Cardiac muscle cell (in vitro differentiated cells and primary cell): ENCODE results near the gene RWDD4. TPM values are rescaled to one million over a fixed set of nuclear protein-coding genes. Genes with fewer than 3 reads are reported as not detected.
A peak's percentile ranks its signal among the peaks of the same experiment; 100 is the strongest.

Source experiments
- DNase-seq, 2 donors: peaks; one replicate each; pipeline versions ENCODE4 v3.0.0 to v3.0.0-alpha.2; 2010 to 2017; ENCODE audit warnings: low read depth in 1 of 2, low spot score in 1 of 2
- H3K27ac ChIP-seq: fragments of 200-600 bp; sonication (generic); 2 replicates; pipeline ENCODE4 v1.5.1; 2016
- H3K27me3 ChIP-seq: fragments of 200-600 bp; sonication (generic); 2 replicates; pipeline ENCODE4 v1.6.0; 2016; ENCODE audit warnings: control low read depth
- H3K36me3 ChIP-seq: fragments of 200-600 bp; sonication (generic); 2 replicates; pipeline ENCODE4 v1.5.1; 2016; ENCODE audit warnings: control low read depth
- H3K4me1 ChIP-seq: fragments of 200-600 bp; sonication (generic); 2 replicates; pipeline ENCODE4 v1.8.1; 2017; ENCODE audit warnings: low read depth, mild to moderate bottlenecking, mixed run types
- H3K4me3 ChIP-seq: fragments of 200-600 bp; sonication (generic); 2 replicates; pipeline ENCODE4 v1.5.1; 2016; ENCODE audit warnings: mild to moderate bottlenecking
- H3K9me3 ChIP-seq: fragments of 200-600 bp; sonication (generic); 2 replicates; pipeline ENCODE4 v1.5.1; 2017; ENCODE audit warnings: low read depth, mild to moderate bottlenecking, control low read depth
- CTCF ChIP-seq: IDR thresholded peaks from 2 replicates; pipeline ENCODE4 v1.5.1; 2012; ENCODE audit warnings: low read depth, mild to moderate bottlenecking, low read length
- polyA plus RNA-seq: library from polyadenylated mRNA; unstranded; fragments of >200 nt; fragmentation: Nextera tagmentation; extraction: Ambion mirVana; gene quantifications from 2 replicates; pipeline ENCODE4 v1.2.1, GENCODE V29; 2016
- total RNA-seq: library from RNA; depleted of rRNA; stranded (reverse); fragments of >200 nt; gene quantifications from 2 replicates; pipeline ENCODE4 v1.2.3, GENCODE V29; 2016

The RWDD4 gene
- total and polyA plus RNA-seq, 2 experiments from 2014 or later, result 21.5 to 40.0 TPM

GRCh38 chr4:183600189-183600685 lies 58.7 kb downstream of the RWDD4 start:
- peak; percentile 44 for TF ChIP-seq CTCF

DNA sequence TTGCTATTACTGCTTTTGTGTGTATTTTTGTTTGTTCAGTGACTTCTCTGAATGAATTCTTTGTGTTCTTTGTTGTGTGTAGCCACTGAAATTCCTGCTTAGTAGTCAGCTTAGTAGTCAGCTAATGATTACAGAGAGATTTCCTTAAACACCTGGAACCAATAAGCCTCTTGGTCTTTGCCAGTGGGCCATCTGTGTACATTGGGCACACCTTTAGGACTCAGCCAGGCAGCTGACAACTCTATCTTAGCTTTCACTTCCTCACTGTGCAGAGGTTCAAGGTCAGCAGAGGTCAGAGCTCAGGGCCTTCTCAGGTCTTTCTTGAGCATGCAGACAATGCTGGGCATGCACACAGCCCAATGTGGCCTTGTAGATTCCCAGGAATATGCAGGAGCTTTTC lies 59.3 kb downstream of the RWDD4 start:
- no peak for TF ChIP-seq CTCF
- H3K9me3 ChIP-seq, result no peaks in the 10 kb centered on the region
- H3K27me3 ChIP-seq, result no peaks in the 10 kb centered on the region
- H3K27ac ChIP-seq, result no peak overlapping the region
- DNase-seq, result no peak
- no peaks in the 10 kb centered on the region for H3K36me3 ChIP-seq
- no peaks in the 10 kb centered on the region for H3K4me1 ChIP-seq
- H3K4me3 ChIP-seq, result no peak overlapping the region

More at GRCh38 chr4:183600189-183600685, 58.7 kb downstream of the RWDD4 start:
- H3K9me3 ChIP-seq, result no peaks in the 10 kb centered on the region
- DNase-seq, result peak in 1 of 2 donors; percentile 18
- no peaks in the 10 kb centered on the region for H3K4me1 ChIP-seq
- no peaks in the 10 kb centered on the region for H3K36me3 ChIP-seq
- H3K4me3 ChIP-seq, result no peak overlapping the region
- H3K27ac ChIP-seq, result no peak overlapping the region
- no peaks in the 10 kb centered on the region for H3K27me3 ChIP-seq

DNA sequence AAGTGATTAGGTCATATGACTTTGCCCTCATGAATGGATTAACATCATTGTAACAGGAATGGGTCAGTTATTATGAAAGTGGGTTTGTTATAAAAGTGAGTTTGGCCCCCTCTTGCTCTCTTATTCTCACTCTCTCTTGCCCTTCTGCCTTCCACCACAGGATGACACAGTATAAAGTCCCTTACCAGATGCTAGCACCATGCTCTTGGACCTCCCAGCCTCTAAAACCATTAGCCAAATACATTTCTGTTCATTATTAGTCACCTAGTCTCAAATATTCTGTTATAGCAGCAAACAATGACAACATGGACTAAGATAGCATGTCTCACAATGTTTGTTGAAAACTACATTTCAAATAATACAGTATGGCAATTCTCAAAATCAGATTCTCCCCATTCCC lies 59.7 kb downstream of the RWDD4 start:
- Histone ChIP-seq H3K9me3 (no peaks in the 10 kb centered on the region), H3K27ac (no peak overlapping the region), H3K4me1 (no peaks in the 10 kb centered on the region), H3K27me3 (no peaks in the 10 kb centered on the region), H3K4me3 (no peak overlapping the region), H3K36me3 (no peaks in the 10 kb centered on the region)
- no peak for TF ChIP-seq CTCF
- no peak for DNase-seq

GRCh38 chr4:183596067-183596757 lies 62.8 kb downstream of the RWDD4 start:
- no peaks in the 10 kb centered on the region for H3K36me3 ChIP-seq
- TF ChIP-seq CTCF, result no peak

GRCh38 chr4:183594823-183595222 lies 64.2 kb downstream of the RWDD4 start:
- no peak for TF ChIP-seq CTCF
- Histone ChIP-seq H3K36me3 (no peaks in the 10 kb centered on the region), H3K4me1 (no peaks in the 10 kb centered on the region), H3K27me3 (no peaks in the 10 kb centered on the region), H3K4me3 (no peak overlapping the region), H3K27ac (no peak overlapping the region), H3K9me3 (no peaks in the 10 kb centered on the region)
- no peak for DNase-seq

More at GRCh38 chr4:183596067-183596757, 62.8 kb downstream of the RWDD4 start:
- Histone ChIP-seq H3K27ac (no peak overlapping the region), H3K4me1 (no peaks in the 10 kb centered on the region), H3K27me3 (no peaks in the 10 kb centered on the region), H3K9me3 (no peaks in the 10 kb centered on the region), H3K4me3 (no peak overlapping the region)
- no peak for DNase-seq
